Measurements from ENCODE around the gene FOXP1.
A peak's percentile ranks its signal among the peaks of the same experiment; 100 is the strongest.

The FOXP1 gene

DNA sequence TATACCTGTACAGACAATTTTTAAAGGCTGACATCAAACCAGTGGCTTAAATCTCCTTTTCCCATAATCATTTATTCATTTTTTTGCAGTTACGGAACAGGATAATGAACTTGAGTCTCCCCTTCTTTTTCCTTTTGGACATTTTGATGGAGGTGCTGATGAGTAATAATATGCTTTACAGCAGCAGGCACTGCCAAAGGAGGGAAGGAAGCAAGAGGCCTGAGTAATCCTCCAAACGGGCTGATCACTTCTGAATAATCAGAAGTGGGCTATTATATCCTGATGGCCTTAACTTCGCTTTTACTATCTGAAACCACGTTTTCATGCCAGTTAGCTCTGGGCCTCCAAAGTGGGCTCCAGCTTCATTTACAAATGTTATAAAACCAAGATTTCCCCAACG lies 527.2 kb downstream of the FOXP1 start:
- TF ChIP-seq, protein P1, sequence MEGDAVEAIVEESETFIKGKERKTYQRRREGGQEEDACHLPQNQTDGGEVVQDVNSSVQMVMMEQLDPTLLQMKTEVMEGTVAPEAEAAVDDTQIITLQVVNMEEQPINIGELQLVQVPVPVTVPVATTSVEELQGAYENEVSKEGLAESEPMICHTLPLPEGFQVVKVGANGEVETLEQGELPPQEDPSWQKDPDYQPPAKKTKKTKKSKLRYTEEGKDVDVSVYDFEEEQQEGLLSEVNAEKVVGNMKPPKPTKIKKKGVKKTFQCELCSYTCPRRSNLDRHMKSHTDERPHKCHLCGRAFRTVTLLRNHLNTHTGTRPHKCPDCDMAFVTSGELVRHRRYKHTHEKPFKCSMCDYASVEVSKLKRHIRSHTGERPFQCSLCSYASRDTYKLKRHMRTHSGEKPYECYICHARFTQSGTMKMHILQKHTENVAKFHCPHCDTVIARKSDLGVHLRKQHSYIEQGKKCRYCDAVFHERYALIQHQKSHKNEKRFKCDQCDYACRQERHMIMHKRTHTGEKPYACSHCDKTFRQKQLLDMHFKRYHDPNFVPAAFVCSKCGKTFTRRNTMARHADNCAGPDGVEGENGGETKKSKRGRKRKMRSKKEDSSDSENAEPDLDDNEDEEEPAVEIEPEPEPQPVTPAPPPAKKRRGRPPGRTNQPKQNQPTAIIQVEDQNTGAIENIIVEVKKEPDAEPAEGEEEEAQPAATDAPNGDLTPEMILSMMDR (IDR thresholded peaks at IDR 0.05; ENCODE audit: low read depth, low read length, missing control alignments) = no peak
- Histone ChIP-seq H3K36me3 (replicated peaks) (peaks cover 12% of the 10 kb centered on the region), H3K27ac (peak overlapping the region; percentile 74), H3K27me3 (replicated peaks) (no peaks in the 10 kb centered on the region), H3K4me3 (ENCODE audit: low read depth, low read length) (no peak overlapping the region)
- in situ Hi-C loops (cut with HindIII; ENCODE audit: low pct_ligation_motif_present, low sequenced_read_pairs) = loop anchor here (25.0 kb wide), 1 partner anchor 519 kb away; no protein-coding TSS in a partner anchor
- no peak for DNase-seq

DNA sequence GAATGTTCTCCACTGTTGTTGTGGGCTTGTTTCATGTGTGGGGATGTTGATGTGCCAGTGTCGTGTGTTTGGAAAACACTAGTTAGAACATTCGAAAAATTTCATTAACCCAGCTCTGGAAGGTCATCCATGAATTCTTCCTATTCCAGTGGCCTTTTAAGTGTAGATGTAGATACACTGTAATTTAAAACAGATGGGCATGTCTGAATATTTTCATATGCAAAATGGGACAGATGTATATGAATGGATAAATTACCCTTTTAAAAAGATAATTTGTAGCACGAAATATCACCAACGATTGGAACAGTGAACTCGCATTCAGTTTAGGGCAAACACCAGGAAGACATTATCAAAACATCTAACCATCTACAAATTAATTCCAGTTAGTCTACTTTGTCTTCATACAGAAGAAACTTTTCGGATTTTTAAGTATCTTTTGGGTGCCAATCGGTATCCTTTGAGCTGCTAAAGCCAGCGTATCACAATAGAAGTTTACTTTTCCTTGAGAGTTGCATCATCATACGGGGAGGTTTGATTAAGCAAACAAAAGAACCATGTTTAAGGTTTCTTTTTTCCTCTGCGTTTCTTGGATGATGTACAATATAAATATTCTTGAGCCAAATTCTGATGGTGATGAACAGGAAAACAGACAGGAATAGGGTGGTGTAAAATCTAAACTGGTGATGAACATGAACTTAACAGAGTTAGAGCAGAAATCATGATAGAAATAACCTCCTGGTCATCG lies 528.1 kb downstream of the FOXP1 start:
- no peak overlapping the region for H3K4me3 ChIP-seq (ENCODE audit: low read depth, low read length)
- in situ Hi-C loops (cut with HindIII; ENCODE audit: low pct_ligation_motif_present, low sequenced_read_pairs) = loop anchor here (25.0 kb wide), 1 partner anchor 518 kb away; no protein-coding TSS in a partner anchor
- peaks cover 15% of the 10 kb centered on the region for H3K36me3 ChIP-seq (replicated peaks)
- TF ChIP-seq, protein P1 (IDR thresholded peaks at IDR 0.05; ENCODE audit: low read depth, low read length, missing control alignments) = no peak
- DNase-seq = no peak
- no peaks in the 10 kb centered on the region for H3K27me3 ChIP-seq (replicated peaks)
- H3K27ac ChIP-seq = peak overlapping the region; percentile 74

DNA sequence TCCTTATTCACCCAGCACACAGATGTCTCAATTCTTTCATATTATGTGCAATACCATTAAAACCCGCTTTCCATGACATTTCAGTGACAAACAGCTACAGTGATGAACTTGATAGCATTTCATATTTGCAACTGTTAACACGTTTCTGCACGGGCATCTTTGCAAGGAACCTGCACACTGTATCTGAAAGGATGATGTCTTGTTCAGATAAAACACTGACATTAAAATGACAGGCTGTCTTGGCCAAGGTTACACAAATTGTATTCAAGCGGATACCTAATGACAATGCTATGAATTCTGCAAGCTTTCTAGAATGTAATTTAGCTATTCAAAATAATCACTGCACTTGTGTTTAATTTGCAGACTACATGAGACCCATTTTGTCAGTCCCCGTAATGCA lies 529.2 kb downstream of the FOXP1 start:
- H3K36me3 ChIP-seq (replicated peaks) = peaks cover 16% of the 10 kb centered on the region
- TF ChIP-seq, protein P1 (IDR thresholded peaks at IDR 0.05; ENCODE audit: low read depth, low read length, missing control alignments) = no peak
- DNase-seq = no peak
- in situ Hi-C loops (cut with HindIII; ENCODE audit: low pct_ligation_motif_present, low sequenced_read_pairs) = loop anchor here (25.0 kb wide), 1 partner anchor 517 kb away; no protein-coding TSS in a partner anchor
- no peak overlapping the region for H3K4me3 ChIP-seq (ENCODE audit: low read depth, low read length)
- H3K27me3 ChIP-seq (replicated peaks) = no peaks in the 10 kb centered on the region
- H3K27ac ChIP-seq = no peak overlapping the region

DNA sequence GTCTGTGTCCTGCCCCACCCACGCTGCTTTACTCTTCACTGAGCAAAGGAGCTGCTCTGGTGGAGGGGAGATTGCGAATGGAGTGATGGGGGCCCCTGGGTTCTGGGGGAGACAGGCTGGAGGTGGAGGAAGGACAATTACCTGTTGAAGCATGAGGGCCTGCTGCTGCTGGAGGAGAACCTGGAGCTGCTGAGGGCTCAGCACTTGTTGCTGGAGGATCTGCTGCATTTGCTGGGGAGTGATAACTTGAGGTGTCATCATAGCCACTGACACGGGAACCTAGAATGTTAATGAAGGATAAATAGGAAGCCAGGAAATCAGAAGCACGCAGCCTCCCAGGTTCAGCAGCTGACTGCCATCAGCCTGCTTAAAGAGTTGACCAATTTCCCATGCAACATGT lies 530.0 kb downstream of the FOXP1 start:
- Histone ChIP-seq H3K27ac (no peak overlapping the region), H3K27me3 (replicated peaks) (no peaks in the 10 kb centered on the region), H3K4me3 (ENCODE audit: low read depth, low read length) (no peak overlapping the region), H3K36me3 (replicated peaks) (peaks cover 18% of the 10 kb centered on the region)
- in situ Hi-C loops (cut with HindIII; ENCODE audit: low pct_ligation_motif_present, low sequenced_read_pairs) = loop anchor here (25.0 kb wide), 1 partner anchor 516 kb away; no protein-coding TSS in a partner anchor
- no peak for DNase-seq
- TF ChIP-seq, protein P1 (IDR thresholded peaks at IDR 0.05; ENCODE audit: low read depth, low read length, missing control alignments) = no peak

DNA sequence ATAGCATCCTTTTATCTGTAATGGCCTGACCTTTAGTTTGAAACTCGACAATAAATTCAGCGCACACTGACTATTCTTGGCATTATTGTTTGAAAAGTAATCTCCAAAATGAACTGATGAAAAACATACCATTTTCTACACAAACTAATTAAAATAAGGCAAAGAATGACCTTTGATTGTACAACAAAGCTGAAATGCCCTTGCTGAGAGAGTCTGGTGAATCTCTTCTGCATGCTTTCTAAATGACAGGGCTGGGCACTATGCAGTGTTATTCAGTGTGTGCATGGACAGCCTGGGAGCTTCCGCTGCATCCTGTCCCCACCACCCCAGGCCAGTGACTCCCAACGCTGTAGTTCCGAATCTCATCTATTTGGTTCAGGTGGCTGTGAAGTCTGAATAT lies 530.8 kb downstream of the FOXP1 start:
- peaks cover 18% of the 10 kb centered on the region for H3K36me3 ChIP-seq (replicated peaks)
- DNase-seq = no peak
- H3K27me3 ChIP-seq (replicated peaks) = no peaks in the 10 kb centered on the region
- TF ChIP-seq, protein P1 (IDR thresholded peaks at IDR 0.05; ENCODE audit: low read depth, low read length, missing control alignments) = no peak
- H3K4me3 ChIP-seq (ENCODE audit: low read depth, low read length) = no peak overlapping the region
- H3K27ac ChIP-seq = peak overlapping the region; percentile 93
- in situ Hi-C loops (cut with HindIII; ENCODE audit: low pct_ligation_motif_present, low sequenced_read_pairs) = loop anchor here (25.0 kb wide), 1 partner anchor 515 kb away; no protein-coding TSS in a partner anchor
